NCI-H510A treated with DMSO at 0.1 percent for 48 hours (cell line): ENCODE measurements around the gene PCDH1.
"Not testable (repeated sequence)": the region's sequence is repeated elsewhere in the genome, so short reads cannot be mapped to it uniquely, and the experiment has no call there.

Experiments
- DNase-seq: peaks from one replicate; lab custom pipeline; 2025; lab: John Stamatoyannopoulos, UW

PCDH1 gene

DNA sequence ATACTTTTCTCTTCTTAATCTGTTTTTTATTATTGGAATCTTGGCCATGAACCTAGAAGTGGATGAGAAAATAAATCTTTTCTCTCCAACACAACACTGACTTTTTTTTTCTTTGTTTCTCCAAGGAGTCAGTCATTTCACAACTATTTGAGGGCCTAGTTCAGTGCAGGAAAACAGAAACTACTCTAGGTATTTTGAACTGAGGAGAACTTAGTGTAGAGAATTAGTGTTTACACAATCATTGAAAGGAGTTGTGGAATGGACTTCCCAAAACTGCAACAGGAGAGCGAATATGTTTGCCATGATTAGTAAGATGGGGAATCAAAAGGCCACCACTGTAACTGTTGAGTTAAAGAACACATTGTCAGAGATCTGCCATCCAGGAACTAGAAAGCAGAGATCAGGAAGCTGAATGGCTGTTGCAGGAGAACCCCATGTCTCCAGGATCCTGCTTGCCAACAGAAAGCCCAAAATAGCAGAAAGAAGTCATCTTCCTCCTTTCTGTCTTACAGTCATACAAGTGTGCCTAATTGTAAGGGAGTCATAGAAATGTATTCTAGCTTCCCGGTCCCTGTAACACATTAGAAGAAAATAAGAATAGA, 20.3 kb upstream of the PCDH1 start:
- no peak for DNase-seq

DNA sequence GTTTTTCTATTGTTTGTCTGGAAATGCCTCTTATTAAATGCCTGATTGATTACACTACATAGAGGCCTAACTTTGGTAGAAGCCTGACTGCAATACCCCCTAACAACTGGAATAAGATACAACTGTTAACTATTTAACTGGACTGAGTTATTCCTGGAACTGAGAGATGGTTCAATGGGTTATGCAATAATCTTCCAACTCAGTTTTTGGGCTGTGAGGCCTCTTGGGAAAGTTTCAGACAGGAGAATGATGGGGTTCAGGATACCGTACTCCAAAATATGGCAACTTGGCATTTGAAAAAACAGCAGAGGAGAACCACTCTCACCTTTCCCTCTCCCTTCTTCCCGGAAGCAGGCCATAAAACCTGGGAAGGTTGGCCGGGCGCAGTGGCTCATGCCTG, 19.2 kb upstream of the PCDH1 start:
- no peak for DNase-seq

DNA sequence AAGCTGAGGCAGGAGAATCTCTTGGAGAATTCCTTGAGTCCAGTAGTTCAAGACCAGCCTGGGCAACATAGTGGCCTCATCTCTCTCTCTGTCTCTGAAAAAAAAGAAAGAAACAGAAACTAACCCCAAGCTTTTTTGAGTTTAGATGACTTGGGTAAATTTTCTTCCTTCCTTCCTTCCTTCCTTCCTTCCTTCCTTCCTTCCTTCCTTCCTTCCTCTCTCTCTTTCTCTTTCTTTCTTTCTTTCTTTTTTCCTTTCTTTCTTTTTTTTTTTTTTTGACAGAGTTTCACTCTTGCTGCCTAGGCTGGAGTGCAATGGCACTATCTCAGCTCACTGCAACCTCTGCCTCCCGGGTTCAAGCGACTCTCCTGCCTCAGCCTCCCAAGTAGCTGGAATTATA, 12.2 kb upstream of the PCDH1 start:
- DNase-seq, result not testable (repeated sequence)

DNA sequence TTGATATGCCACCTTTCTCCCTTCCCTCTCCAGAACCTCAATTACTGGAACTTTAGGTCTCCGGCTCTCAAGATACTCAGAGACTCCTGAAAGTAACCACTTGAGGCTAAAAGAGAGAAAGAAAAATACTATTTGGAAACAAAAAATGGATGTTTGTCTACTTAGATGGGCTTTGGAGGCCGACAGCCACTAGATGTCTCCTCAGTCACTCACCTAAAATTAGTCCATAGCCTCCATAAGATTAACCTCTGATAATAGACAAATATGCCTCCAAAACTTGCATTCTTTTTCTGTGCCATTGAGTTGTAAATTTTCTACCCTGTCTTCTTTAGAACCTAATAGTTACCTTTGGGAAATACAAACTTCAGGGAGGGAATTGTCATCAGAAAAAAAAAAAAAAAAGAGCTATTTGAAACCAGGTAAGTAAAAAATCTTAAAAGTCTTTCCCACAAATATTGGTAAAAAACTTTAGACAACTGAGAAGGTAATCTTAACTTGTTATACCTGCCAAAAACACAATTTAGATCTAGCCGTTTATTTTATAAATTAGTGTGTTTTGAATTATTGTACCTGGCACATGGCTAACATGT, 11.2 kb upstream of the PCDH1 start:
- no peak for DNase-seq

DNA sequence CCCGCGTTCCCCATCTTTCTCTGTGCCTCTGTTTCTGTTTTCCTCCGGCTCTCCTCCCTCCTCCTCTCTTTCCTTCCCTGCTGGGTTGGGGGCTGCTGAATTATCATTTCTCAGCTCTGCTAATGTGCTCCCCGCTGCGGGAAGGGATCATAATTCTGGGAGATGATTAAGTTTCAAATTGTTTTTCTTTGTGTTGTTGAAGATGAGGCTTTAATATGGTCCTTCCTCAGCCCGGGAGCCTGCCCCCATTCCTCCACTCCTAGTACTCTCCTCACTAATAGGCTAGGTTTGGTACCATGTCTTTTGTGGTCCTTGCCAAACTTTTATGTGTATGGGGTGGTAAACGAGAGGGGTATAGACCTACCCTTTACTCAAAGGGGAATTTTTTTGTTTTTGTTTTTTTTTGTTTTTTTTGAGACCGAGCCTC, 5.7 kb upstream of the PCDH1 start:
- DNase-seq, result no peak

DNA sequence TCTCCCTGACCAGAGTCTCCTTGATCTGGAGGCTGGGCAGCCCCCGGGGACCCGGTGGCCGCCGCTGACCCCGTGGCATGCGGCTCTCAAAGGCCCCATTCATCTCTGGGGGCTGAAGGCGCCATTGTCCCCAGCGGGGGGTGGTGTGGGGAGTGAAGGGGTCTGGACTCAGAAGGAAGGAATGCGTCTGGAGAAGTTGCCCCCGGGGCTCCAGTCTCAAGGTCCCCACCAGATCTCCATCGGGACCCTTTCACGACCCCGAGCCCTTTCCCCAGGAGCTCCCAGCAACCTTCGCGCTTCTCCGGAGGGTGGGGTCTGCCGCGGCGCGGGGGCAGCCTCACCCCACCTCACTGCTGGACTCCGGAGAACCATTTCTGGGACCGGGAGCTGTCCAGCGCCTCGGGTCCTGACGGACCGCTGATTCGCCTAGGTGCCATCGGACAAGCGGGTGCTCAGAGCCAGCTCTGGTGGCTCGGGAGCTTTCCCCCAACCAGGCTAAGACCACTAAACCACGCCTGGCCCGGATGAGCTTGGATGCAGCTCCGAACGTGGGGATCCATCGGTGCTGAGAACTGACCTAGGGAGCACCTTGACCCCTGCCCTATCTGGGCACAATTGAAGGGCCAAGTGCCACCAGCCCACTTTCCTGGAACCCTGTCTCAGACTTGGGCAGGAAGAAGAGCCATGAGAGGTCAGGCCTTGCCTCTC, 5.1 kb upstream of the PCDH1 start:
- no peak for DNase-seq

DNA sequence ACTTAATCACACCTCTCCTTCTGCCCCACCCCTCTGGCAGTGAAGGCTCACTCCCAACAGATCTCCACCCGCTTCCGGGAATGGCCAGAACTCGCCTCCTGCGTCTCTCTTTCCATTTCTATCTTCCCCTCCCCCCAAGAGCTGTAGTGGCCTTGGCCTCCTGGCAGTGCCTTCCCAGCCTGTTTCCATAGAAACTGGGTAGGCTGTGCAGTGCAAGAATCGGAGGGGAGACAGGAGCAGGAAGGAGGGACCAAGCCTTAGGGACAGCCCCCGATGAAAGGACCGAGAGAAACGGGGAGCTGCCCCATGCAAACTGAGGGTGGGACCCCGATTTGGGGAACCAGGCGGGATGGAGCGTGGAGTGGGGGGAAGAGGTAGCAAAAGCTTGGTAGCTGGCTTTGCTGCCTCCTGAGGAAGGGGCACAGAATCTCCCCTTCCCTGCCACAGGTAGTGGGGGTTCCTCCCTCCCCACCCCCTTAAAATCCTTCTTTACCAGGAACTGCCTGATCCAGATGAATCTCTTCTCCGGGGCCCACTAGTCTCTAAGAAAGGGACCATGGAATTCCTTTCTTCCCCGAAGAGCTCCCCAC, 4.5 kb upstream of the PCDH1 start:
- DNase-seq, result no peak

DNA sequence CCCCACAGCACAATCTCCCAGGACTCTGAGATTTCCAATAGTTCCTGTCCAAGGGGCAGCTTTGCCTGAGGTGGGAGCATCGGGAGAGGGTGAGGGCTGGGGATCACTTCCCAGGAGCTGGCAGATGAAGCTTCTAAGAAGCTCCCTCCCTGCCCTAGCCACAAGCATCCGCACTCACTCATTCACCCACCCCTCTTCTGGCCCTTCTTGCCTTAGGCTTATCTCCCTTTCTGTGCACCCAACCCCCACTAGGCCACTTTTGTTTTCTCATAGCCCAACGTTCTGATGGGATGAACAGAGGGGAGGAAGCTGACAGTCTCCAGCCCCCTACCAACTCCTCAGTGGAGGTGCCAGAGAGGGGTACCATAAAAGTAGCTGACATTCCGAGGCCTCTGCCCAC, 3.7 kb upstream of the PCDH1 start:
- no peak for DNase-seq

DNA sequence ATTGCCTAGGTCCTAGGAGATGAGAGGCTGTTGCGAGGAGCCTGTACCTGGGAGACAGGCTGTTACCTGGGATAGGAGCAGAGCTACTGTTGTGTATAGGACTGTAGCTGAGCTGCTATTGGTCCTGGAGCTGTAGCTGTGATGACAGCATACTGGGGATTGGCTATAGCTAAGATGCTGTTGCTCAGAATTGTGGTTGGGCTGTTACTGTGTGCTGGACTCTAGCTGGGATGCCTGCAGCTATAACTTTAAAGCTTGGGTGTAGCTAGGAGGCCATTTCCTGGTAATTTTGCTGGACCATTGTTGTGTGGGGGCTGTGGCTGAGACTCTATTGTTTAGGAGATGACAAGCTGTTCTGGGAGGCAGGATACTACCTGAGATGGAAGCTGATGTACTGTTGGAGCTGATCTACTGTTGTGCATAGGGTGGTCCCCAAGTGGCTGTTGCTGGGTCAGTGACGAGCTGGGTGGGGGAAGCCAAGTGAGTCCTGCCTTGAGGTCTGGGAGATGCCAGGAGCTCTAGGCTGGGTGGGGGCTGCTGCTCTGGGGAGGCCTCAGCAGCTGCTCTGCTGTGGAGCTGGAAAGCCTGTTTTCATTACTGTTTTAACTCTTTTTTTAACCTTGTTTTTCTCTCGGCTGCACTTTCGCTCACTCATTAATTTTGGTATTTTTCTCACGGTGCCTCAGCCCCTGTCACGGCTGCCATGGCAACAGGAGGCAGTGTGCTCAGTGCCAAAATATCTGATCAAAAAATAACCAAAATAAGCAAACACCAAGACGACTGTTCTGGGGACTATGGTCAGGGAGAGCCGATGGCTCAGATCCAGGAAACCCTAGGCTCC, 3.0 kb upstream of the PCDH1 start:
- no peak for DNase-seq

DNA sequence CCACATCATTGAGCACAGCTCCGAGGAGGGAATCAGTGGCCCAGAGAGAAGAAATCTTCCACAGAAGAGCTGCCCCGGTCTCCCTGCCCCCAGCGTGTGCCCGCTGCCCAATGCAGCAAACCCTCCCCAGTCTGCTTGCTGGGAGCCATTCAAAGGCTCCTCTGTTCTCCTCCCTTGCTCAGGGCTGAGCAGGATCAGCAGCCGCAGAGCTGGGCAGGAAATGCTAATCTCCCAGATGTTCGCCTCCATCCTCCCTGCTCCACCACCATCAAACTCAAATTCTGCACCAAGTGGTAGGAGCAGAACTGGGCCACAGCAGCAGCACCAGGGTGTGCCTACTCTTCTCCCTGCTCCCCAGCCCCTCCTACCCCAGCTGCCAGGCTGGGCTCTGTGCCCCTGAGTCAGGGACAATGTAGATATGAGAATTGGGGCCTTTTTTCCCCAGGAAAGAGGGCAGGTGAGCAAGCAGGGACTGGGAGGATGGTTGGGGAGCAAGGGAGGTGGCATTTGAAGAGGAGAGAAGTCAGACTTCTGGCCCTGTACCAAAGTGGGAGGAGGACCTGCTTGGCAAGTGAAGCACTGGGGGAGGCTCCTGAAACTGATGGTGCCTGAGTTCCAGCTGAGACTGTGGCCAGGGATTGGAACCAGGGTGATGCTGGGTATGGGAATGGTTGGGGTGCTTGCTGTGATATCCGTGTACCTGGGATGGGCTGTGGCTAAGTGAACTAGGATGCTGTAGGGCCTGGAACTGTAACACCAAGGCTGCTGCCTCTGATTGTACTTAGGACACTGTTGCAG, 1.9 kb upstream of the PCDH1 start:
- no peak for DNase-seq

DNA sequence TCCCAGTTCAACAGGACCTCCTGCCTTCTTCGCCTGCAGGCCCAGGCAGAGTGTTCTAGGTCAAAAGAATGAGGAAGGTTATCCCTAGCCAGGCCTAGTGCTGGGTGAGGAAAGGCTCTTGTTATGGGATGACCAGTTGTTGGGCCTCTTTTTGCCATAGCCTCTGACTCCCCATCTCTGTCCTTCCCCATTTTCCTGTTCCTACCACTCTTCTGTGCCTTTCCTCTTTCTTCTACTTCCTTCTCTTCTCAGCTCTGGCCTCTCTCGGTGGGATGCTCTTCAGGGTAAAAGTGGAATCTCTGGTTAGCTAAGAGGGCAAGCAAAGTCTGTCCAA, 1.2 kb upstream of the PCDH1 start:
- no peak for DNase-seq

DNA sequence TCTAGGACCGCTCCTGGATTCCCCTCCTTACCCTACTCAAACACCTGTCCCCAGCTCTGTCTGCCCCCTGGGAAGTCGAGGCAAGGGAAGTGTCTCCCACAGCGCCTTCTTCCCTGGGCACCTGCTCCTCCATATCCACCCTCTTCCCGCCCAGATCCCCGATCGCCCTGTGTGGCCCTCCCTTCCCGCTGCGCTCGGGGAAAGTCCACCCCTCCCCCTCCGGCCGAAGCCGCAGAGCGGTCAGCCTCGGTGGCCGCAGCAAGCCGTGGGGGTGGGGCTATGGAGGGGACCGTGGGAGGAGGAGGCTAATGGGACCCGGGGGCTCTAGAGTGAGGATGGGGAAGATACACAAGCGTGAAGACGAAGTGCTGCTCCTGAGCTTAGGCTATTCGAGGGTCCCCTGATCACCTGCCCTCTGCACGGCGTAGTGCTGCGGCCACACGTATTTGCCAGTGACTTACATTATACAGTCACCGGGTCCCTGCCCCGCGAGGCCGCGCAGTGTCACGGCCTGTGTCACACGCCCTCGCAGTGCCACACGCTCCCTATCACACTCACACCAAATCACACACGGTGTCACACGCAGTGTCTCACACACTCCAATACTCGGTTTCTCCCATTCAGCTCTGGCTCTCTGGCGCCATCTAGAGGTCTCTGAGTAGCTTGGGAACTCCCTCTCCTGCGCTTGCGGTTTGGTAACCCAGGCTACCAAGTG, 658 bp upstream of the PCDH1 start:
- DNase-seq, result peak; percentile 83

DNA sequence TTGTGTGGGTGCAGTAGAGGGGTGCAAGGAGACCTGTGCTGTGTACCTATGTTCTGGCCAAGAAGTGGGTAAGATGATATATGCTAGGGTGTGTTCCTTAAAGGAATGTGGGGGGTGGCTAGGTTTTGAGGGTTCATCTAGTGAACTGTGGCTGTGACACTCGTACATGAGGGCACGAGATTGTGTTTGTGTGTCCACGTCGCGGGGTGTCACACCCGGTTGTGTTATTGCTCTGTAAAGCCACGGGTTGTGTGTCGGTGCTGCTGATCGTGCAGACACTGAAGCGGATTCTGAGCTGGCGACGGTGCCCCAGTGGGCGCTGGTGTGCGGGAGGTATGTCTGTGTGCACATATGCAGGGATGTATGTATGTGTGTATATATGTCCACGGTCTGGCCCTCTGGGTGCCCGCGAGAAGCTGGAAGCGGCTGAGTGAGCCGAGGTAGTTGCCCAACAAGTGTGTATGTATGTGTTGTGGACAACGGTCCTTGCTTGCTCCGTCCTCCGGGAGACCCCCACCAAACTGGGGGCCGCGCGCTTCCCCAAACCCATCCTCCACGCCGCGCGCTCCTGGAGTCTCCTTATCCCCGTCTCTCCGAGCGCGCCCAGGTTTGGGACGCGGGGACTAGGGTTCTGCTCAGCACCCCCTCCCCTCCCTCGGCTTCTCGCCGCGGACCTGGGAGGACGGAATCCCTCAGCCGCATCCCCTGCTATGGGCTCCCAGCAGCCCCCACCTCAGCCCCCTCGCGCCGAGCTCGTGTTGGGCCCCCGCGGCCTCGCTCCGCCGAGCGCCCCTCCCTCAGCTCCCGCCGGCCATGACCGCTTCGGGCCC, 639 bp downstream of the PCDH1 start:
- no peak for DNase-seq

DNA sequence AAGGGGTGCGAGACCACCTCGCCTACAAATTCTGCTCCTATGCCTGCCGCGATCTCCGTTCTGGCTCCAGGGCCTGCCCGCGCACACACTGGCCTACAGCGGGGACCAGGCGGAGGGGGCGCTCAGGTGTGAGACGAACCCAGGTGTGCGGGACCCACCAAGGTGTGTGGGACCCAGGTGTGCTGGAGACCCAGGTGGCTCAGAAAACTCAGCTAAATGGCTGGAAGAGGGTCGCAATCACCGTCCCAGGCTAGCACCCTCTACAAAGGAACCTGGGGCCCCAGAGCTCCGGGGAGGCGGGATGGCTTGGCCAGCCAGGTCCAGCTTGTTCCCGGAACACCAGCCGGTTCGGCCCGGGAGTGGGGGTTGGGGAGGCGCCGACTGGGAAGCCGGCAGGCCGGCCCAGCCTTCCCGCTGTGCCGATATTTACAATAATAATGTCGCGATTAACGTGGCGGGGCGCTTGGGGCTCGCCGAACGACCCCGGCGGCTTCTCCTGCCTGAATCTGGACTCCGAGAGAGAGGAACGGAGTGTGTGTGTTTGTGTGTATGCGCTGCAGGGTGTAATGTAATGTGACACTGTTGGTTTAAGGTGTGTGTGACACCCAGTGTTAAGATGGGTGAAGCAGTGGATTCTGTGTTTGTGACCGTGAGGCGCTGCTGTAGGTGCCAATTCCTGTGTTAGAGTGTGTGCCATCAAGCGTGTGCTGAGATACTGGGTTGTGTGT, 1.4 kb downstream of the PCDH1 start:
- peak; percentile 53 for DNase-seq

DNA sequence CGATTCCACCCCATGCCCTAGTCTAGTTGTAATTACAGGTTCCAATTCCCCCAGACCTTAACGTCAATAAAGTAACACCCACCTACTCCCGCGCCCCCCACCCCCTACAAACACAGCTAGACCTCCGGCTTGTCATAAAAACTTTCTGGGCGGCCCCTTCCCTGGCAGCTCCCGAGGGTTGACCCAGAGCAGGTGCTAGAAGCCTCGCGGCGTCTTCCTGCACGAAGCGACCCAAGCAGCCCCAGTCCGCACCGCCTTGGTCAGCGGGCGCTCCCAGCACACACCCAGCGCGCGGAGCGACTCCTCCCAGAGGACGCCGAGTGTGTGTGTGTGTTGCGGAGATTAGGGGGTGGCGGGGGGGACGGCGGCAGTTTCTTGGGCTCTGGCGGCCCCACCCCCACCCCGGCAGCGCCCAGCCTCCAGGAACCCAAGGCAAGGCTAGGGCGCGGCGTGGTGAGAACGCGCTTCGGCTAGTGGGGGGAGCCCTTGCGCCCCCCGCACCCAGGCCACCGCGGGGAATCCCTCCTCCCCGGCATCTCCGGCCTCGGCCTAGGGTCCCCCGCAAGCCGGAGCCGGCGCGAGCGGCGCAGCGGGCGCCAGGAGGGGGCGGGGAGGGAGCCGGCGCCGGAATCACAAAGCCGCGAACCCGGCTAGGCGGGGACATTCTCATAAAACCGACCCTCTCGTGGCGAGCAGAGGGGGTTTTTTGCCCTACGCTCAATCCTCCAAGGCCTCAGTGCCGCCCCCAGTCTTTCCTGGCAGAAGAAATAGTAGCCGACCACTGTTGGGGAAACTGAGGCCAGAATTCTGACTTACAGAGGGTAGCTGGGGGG, 2.2 kb downstream of the PCDH1 start:
- no peak for DNase-seq

DNA sequence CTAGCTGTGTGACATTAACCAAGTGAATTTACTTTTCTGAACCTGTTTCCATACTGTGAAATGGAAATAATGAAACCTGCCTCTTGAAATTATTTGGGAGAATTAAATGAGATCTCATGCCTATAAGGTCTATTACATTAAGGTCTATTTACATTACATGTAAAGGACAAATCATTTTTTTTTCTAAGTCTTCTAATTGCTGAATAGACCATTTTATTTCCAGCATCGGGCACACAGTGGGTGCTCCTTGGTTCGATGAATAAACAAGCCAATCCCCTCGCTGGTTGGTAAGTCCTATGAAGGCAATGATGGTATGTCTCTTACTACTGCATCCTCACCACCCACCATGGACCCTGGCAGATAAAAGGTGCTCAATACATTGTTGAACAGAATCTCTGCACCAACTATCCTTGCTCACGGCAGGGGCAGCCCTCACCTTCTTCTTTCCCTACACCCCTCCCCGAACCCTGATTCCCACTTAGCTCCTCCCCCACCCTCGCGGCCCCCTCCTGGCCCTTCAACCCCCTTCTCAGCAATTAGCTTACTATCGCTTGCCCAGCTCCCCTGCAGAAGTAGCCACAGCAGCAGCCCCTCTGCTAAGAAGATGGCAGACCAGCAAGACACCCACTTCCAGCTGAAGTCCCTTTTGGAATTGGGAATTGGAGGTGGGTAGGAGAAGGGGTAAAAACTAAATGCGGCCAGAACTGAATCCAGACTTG, 3.0 kb downstream of the PCDH1 start:
- no peak for DNase-seq

DNA sequence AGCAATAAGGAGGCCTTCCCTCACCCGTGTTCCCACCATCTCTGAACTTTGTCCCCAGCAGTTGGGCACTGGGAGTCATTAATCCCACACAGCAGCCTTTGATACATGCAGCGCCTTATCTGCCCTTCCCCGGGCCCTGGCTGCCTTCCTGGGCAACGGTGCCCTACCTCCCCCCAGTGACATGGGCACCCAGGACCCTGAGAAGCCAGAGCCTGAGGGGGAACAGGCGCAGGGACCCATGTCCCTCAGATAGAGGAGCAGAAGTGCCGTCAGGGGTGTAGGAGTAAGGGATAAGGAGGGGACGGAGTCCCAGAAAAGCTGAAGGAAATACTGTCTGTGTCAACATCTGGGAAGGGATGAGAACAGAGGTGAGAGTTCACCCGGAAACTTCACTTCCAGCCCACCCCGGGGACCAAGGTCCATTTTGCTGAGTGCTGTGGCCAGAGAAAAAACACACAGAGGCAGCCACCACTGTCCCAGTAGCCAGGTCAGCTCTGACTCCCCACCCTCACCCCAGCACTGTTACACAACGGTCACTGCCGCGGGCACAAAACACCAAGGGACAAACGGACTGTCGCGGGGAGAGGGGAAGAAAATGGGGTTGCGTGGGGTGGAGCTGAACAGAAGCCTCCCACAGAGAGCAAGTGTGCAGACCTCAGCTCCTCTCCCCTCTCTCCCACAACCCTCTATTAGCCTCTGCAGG, 3.8 kb downstream of the PCDH1 start:
- DNase-seq, result no peak
